ENCODE results near the gene DAD1.
A peak's percentile ranks its signal among the peaks of the same experiment; 100 is the strongest.
"Not testable (repeated sequence)": the region's sequence is repeated elsewhere in the genome, so short reads cannot be mapped to it uniquely, and the experiment has no call there.

The DAD1 gene

DNA sequence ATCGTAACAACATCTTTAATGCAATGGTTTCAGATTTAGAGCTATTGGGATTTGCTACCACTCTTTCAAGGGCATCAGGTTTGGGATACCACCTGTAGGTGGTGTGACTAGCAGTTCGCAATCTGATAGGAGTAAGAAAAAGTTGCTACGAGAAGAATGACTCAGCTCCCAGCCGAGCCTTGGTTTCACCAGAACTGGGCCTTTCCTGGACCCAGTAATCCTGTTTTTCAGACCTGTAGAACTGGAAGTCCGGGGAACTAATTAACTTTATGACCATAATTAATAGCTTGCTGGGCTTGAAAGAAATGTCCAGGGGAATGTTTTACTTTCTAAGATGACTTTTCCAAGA lies 9.8 kb upstream of the DAD1 start:
- peak; percentile 21 to 33 for DNase-seq (ENCODE audit: low read depth in 2 of 2)

DNA sequence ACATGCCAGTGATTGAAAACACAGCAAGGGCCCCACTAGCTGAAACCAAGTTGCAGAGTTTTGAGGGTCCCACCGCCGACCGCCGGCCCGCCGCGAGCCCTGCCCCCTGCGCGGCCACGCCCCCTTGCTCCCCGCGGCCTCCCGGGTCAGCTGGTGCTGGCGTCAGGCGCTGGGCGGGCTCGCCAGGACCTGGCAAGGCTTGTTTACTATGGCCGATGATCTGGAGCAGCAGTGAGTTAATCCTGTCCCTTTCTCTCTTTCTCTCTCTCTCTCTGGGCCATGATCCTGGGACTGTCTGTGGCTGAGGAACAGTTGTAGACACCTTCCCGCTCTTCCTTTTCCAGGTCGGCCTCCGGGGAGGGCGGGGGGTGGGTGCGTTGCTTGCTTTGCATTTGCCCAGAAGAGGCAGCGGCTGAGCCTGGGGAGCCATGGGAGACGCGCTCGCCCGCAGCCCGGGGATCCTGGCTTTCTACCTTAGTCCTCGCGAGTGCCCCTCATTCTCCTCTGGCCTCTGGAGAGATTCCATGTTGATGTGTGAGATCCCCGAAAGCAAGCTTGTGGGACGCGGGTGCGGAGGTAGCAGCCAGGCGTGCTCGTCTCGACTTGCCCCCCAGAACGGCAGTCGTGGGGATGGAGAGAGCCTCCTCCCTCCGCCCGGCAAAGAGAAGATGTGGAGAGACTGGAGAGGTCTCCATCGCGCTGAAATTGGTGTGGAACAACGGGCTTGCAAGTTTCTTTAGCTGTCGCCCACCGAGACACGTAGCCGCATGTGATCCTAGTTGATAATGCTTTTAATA lies 9.3 kb upstream of the DAD1 start, which contains the start of gene ABHD4:
ABHD4 (plus strand) TSS at position 202 of the 797 bp plus-strand sequence; CDS start at position 209, 7 bp downstream.
- peak in 1 of 2 donors; percentile 23 for DNase-seq (ENCODE audit: low read depth in 2 of 2)

DNA sequence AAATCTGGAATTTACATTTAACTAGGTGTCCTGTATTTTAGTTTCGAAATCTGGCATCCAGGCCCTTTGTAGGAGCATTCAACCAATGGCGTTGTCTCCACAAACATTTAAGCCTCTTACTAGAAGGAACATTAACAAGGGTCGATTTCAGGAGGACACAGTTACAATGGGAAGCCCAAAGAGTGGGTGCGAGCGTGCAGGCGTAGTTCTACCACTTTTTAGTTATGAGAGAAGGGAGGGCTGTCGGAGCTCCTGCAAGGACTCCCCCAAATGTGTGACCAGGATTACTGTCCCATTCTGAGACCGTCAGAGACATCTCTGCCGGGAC lies 8.7 kb upstream of the DAD1 start:
- no peak for DNase-seq (ENCODE audit: low read depth in 2 of 2)

DNA sequence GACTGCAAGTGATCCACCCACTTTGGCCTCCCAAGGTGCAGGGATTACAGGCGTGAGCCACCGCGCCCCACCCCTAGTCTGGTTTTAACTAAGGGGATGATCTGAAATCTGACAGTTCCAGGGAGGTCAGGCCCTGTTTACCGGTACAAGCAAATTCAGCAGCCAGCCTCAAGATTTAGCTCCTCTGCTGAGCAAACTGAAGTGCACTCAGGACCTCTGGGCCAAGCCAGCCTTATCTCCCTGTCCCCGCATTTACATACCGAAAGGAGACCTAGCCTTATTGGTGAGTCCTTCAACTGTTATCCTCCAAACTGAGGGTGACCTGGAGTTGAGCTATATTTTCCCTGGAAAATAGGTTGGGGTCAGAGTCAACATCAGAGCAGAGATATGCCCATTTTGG lies 8.2 kb upstream of the DAD1 start:
- no peak for DNase-seq (ENCODE audit: low read depth in 2 of 2)

DNA sequence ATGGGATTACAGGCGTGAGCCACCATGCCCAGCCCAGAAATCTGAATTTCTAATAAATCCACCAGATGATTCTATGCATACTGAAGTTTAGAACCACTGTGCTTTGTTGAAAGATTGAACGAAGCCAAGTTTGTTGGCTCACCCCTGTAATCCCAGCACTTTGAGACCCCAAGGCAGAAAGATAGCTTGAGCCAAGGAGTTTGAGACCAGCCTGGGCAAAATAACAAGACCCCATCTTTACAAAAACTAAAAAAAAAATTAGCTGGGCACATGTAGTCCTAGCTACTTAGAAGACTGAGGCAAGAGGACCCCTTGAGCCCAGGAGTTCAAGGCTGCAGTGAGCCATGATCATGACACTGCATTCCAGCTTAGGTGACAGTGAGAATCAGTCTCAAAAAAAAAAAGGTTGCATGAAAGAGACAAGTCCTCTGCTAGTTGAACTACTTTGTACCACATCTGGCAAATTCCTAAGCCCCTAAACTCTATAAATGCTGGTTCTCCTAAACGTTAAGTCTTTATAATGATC lies 7.4 kb upstream of the DAD1 start:
- no peak for DNase-seq (ENCODE audit: low read depth in 2 of 2)

DNA sequence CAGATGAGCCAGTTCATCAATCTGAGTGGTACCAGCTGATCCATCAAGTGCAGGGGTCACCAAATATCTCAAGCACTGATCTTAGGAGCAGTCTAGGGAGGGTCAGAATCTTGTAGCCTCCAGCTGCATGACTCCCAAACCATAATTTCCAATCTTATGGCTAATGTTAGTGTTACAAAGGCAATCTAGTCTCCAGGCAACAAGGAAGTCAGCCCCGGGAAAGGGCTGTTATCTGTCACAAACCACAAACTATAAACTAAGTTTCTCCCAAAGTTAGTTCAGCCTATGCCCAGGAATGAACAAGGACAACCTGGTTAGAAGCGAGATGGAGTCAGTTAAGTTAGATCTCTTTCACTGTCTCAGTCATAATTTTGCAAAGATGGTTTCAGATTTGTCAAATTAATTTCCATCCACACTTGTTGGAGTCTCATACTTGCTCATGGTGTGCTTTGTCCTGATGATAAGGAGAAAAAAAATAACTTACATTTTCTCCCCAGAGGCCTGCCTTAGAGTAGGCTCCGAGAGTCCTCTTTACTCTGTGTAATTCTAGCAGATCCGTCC lies 5.2 kb upstream of the DAD1 start:
- DNase-seq (ENCODE audit: low read depth in 2 of 2): no peak

DNA sequence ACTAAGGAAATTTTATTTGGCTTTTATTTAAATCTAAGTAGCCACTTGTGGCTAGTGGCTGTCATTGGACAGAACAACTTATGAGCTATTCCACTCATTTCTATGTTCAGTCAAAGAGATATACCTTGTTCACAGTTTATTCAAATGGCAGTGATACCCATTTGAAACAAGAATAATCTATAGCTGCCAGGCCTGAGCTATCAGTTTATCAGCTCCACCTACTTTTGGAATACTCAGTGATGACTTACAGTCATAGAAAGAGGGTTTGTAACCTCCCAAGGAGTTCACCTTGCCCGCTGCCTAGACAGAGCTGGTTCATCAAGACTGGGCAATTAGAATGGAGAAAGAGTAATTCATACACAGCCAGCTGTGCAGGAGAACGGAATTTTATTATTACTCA lies 4.6 kb upstream of the DAD1 start:
- DNase-seq (ENCODE audit: low read depth in 2 of 2): no peak

DNA sequence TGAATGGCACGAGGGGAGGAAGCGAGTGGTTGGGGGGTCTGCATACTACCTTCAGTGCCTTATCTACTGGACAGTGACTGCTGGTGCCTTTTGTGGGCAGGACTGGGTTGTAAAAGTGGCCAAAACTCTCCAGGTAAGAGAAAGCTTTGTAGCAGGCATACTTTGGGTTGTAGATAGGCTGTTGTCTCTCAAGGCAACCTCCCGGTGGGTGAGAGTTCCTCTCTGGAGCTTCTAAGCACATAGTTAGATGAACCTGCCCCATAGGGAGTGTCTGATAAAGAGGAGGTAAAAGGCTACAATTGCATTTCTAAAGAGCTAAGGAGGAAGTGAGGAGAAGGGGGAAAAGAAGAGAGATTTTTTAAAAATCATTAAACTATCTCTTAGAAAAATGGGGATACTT lies 4.2 kb upstream of the DAD1 start:
- DNase-seq (ENCODE audit: low read depth in 2 of 2): no peak

DNA sequence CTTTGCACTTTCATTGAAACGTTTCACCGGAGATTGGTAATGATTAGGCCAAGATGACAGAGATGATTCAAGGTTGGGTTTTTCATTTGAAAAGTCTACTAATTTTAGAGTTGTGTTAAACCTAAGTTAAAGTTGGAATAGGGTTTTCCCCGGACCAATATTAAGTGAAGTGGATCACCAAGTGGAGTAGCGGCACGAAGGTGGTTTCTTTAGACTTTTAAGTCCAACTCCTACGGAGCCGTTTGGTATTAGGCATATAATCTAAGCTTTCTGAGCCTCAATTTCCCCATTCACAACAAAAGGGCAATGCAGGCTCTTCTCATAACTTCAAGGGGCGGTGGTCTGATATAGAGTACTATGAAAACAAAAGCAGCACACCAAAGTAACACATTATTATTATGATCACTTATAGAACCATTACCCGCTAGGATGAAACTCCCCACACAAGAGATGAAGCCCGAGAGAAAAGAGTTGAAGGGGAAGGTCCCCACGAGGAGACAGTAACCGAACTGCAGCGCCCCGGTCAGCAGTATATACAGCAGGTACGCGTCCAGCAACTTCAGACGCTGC lies 413 bp downstream of the DAD1 start:
- no peak for DNase-seq (ENCODE audit: low read depth in 2 of 2)

DNA sequence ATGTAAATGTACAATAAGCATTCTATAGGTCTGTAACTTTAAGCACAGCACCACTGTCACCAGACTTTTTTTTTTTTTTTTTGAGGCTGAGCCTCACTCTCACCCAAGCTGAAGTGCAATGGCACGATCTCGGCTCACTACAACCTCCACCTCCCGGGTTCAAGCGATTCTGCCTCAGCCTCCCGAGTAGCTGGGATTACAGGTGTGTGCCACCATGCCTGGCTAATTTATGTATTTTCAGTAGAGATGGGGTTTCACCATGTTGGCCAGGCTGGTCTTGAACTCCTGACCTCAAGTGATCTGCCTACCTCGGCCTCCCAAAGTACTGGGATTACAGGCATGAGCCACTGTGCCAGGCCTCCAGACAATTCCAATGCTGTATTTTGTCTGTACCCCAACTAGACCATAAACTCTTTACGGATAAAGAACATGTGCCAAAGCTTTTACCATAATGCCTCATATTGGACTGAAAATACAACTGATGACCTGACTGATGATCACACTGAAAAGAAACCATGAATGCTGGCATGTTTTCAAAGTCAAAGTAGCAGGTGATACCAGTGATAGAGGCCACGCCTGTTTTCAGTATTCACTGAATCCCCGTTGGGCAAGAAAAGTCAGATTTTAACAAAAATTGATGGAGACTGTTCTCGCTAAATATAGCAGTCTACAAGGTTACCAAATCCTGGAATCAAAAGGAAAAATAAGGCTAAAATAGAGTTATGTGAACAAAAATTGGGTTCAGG lies 1.2 kb downstream of the DAD1 start:
- not testable (repeated sequence) for DNase-seq (ENCODE audit: low read depth in 2 of 2)

DNA sequence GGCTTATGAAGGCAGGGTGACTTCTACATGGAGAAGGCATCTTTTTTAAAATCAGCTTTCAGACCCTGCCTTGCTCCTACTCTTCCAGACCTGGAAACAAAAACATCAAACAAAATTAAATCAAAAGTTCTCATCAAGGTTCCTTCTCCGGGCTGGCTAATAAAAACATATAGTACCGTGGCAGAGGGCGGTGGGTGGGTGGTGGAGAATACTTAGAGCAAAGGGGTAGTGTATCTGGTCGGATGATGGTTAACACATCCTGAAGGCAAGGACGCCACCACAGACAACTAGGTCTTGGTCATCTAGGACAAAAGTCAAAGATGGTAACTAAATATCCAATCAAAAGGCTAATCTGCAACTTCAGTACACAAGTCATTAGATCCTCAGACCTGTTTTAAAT lies 1.8 kb downstream of the DAD1 start:
- DNase-seq (ENCODE audit: low read depth in 2 of 2): no peak

DNA sequence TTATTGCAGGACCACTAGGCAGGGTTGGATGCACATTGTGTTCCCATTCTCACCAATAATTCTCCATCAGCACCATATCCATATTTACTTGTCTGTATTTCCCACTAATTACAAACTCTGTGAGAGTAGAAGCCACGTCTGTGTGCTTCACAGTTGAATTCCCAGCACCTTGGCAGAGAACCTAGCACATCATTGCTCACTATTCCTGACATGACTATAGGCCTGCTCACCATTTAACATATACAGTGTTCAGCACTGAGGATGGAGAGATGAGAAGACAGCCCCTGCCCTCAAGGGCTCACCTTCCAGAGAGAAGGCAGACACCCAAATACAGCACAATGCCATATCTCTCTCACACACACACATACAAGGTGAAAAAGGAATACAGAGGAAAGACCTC lies 5.0 kb downstream of the DAD1 start:
- no peak for DNase-seq (ENCODE audit: low read depth in 2 of 2)

DNA sequence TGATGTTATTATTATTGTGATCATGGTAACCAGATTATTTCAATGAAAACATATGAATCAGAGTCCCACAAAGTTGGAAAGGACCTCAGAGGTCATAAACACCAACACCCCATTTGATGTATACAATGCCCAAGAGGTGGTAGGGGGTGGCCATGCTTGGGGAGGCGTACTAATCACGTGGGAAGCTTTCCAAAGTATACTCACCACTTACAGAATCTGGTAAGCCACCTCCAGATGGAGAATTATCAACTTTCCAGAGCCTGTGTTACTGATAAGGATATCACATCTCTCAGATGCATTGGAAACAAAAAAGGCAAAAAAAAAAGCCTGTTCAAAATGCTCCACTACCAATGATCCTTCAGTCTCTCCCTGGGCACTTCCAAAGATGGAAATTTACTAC lies 8.4 kb downstream of the DAD1 start:
- DNase-seq (ENCODE audit: low read depth in 2 of 2): no peak

DNA sequence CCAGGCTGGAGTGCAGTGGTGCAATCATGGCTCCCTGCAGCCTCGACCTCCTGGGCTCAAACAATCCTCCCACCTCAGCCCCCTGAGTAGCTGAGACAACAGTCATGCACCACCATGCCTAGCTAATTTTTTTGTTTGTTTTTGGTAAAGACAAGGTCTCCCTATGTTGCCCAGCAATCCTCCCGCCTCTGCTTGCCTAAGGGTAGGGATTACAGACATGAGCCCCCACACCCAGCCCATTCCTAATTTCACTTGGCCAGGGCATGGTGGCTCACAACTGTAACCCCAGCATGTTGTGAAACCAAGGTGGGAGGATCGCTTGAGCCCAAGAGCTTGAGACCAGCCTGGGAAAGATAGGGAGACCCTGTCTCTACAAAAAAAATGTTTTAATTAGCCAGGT lies 9.1 kb downstream of the DAD1 start:
- DNase-seq (ENCODE audit: low read depth in 2 of 2): no peak

DNA sequence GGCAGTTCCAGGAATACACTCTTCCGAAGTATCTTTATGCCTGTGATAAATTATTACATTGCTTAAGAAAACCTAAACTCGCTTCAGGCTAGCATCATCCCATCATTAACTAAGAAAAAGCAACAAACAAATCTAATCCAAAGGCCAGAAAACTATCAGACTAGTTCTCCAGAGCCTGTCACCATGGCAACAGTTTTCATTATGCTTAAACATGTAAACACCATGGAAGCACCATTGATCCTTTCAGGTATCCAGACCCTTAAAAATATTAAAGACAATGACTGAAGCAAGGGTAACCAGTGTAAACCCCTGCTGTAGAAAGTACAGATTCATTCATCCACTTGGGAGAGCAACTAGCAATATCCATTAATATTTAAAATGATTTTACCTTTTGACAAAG lies 9.8 kb downstream of the DAD1 start:
- DNase-seq (ENCODE audit: low read depth in 2 of 2): no peak

DNA sequence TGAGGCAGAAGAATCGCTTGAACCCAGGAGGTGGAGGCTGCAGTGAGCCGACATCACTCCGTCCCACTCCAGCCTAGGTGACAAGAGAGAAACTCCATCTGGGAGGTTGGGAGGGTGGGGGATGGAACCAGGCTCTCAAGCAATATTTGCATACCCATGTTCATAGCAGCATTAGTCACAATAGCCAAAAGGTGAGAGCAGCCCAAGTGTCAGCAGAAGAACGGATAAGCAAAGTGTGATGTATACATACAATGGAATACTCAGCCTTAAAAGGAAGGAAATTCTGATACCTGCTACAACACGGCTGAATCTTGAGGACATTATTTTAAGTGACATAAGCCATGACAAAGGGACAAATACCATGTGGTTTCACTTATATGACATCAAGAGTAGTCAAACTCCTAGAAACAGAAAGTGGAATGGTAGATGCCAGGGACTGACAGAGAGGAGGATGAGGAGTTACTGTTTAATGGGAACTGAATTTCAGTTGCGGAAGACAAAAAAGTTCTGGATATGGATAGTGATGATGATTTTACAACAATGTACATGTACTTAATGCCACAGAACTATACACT lies 11.6 kb downstream of the DAD1 start:
- DNase-seq (ENCODE audit: low read depth in 2 of 2): no peak

DNA sequence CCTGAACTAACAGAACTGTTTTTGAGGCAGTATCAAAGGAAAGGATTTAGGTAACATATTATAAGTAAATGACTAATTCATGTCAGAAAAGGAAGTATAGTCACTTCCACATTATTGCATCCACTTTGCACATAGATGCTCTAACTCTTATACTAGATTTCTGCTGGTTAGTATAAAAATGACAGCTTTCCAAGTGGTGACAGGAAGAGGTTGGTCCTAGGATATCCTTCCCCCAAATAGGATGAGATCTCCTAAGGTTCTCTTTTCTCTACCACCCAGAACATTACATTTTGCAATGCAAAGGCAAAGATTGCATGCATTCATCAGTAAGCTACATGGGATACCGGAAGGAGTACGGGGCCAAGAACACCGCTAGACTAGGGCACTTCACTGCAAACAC lies 15.2 kb downstream of the DAD1 start:
- DNase-seq (ENCODE audit: low read depth in 2 of 2): no peak

DNA sequence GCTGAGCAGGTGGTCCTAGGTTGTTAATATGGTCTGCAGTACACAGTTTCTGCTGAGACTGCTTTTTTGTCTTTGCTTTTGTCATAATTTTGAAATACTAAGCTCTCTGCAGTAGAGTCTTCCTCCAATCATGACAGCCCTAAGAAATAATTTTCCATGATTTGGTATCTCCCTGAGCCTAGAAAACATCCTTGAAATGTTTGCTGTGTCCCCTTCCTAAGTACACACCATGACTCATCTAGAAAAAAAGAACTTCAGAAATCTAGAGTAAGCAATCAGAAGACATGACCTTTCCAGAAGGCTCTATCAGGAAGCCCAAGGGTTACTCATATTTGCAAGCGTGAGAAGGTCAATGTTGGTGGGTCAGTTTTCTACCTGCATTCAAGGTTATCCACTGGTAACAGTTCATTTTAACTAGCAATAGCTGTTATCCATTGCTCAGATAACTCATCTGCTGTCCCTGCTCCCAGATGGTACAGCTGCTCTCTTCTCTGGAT lies 16.4 kb downstream of the DAD1 start:
- no peak for DNase-seq (ENCODE audit: low read depth in 2 of 2)

DNA sequence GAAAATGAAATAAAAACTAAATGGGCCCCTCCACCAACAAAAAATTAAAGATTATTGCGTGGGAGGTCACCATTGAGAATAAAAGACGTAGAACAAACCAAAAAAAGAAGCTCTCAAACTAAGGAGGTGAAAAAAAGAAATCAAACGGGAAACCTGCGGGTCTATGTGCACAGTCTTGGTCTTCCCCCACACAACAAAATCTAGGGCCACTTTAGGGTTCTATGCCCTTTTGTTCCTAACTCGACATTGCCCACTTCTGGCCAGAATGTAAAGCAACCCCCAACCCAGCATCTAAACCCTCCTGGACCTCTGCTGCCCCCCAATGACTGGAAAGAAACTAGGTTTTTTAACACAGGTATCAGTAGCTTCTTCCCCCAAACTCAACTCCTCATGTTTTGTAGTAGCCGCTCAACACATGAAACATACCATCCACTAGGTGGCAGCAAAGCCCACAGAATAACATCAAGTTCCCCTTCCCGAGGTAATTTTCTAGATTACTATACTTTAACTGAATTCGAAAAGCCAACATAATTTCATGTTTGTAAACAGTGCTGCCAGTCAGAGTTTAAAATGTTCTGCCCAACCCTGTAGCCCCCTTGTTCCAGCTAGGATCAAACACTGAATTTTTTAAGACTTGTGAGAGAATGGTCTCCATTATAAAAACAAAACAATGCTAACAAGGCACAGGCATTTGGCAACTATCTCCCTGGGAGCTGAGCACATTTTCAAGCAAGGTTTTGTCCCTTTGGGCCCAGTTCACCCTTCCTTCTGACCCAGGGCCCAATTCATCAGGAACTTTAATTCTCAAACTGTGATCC lies 18.7 kb downstream of the DAD1 start:
- peak; percentile 39 to 84 for DNase-seq (ENCODE audit: low read depth in 2 of 2)

DNA sequence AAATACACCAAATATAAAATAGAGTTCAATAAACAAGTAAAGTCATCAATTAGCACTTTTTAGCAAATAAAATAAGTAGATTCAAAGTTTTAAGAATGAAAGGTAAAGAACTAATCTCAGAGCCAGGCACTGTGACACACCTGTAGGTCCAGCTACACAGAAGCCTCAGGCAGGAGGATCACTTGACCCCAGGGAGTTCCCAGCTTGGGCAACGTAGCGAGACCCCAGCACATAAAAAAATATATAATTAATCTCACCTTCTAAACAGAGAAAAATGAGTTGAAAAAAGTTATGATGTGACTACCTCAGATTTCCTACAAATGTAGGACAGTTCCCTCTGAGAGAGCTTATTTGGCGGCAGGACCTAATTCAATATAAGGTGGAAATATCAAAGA lies 19.3 kb downstream of the DAD1 start:
- DNase-seq (ENCODE audit: low read depth in 2 of 2): no peak

DNA sequence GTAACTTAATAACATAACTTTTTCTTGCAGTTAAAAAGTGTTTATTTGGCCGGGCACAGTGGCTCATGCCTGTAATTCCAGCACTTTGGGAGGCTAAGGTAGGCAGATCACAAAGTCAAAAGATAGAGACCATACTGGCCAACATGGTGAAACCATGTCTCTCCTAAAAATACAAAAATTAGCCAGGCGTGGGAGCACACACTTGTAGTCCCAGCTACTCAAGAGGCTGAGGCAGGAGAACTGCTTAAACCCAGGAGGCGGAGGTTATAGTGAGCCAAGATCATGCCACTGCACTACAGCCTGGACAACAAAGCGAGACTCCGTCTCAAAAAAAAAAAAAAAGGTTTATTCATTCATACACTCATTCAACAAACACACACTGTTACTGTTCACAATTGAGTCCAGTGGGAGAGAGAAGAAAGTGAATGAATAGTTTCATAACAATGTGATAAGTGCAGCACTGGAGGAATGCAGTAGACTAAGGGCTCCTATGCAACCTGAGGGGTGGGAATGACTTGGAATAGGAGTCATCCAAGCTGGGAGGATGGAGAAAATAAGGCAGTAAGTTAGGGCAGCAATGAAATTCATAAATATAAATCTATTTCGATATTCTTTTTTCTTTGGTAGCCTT lies 19.8 kb downstream of the DAD1 start:
- no peak for DNase-seq (ENCODE audit: low read depth in 2 of 2)
